GM06990 (cell line): Measurements from ENCODE around the gene AEBP1.

ENCODE experiments used
- DNase-seq: peaks from one replicate; pipeline ENCODE4 v3.0.0-alpha.2; 2011; ENCODE audit not compliant: insufficient read length; ENCODE audit errors: extremely low read depth
- H3K27me3 ChIP-seq: replicated peaks from 2 replicates; pipeline ENCODE4 v1.6.0; 2011; ENCODE audit warnings: low read length; ENCODE audit not compliant: control insufficient read depth, insufficient read depth
- H3K36me3 ChIP-seq: 2 replicates; pipeline ENCODE4 v1.5.1; 2011; ENCODE audit warnings: low read length; ENCODE audit not compliant: control insufficient read depth, insufficient read depth
- H3K4me3 ChIP-seq: replicated peaks from 2 replicates; pipeline ENCODE4 v1.5.1; 2011; ENCODE audit warnings: low read depth, mild to moderate bottlenecking, control low read depth, low read length
- TF ChIP-seq, protein P1 (sequence below): IDR thresholded peaks from 2 replicates; pipeline ENCODE4 v1.5.1; 2011; ENCODE audit warnings: low read length, control low read depth, mild to moderate bottlenecking, inconsistent platforms; ENCODE audit not compliant: insufficient read depth, poor library complexity, severe bottlenecking

The AEBP1 gene

DNA sequence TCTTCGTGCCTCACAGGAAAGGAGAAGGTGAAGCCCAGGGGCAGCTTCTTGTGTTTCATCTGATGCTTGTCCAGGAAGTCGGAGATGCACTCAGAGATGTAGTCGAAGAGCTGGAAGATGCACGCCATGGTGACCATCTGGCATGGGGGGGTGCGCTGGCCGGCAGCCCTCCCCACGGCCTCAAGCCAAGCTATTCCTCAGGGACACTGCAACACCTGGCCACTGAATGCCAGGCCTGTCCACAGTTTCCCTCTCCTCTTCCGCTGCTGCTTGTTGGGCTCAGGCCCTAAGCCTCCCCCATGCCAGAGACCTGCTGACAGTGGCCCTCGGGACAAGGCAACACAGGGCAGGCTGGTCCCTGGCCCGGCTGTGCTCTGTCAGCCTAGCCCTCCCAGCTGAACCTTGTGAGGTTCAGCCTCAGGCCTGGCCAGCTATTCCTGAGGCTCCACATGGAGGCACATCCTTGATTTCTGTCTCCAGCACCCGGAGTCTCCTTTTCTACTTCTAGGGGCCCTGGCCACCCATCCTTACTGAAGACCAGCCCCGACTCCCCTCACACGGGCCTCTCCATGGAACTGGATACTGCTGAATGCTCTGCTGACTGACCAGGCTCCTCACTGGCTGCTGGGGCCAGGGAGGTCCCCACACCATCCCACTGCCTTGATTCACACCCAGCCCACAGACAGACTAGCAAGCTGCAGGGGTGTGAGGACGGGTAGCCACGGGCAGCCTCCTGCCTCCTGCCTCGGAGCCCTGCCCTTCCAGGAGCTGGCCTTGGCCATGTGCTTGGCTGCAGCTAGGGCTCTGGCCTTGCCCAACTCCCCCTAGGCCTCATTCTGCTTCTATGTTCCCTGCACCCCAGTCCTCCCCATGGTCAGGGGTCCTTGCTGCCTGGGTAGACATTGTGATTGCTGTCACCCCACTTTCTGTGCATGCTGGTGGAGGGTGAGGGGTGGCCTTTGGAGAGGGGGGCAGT, 47.1 kb downstream of the AEBP1 start:
- no peaks in the 10 kb centered on the region for H3K36me3 ChIP-seq
- H3K27me3 ChIP-seq: no peaks in the 10 kb centered on the region
- DNase-seq: no peak
- no peak overlapping the region for H3K4me3 ChIP-seq
- TF ChIP-seq, protein P1, sequence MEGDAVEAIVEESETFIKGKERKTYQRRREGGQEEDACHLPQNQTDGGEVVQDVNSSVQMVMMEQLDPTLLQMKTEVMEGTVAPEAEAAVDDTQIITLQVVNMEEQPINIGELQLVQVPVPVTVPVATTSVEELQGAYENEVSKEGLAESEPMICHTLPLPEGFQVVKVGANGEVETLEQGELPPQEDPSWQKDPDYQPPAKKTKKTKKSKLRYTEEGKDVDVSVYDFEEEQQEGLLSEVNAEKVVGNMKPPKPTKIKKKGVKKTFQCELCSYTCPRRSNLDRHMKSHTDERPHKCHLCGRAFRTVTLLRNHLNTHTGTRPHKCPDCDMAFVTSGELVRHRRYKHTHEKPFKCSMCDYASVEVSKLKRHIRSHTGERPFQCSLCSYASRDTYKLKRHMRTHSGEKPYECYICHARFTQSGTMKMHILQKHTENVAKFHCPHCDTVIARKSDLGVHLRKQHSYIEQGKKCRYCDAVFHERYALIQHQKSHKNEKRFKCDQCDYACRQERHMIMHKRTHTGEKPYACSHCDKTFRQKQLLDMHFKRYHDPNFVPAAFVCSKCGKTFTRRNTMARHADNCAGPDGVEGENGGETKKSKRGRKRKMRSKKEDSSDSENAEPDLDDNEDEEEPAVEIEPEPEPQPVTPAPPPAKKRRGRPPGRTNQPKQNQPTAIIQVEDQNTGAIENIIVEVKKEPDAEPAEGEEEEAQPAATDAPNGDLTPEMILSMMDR: no peak

DNA sequence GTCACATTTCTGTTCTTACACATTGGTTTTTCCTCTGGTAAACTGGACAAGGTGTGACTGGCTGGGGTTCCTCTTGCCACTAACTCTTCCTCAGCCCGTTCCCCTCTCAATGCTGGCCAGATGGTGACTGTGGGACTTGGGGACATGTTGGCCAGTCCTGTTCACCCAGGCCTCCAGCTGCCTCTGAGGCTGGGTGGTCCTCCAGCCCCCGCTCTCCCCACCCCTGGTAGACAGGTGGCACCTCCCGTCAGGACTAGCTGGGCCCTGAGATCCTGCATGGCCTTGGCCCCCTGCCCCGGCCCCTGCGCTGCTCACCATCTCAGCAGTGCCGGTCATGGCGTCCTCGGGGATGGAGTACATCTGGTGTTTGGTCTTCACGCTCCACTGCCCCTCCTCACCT, 47.8 kb downstream of the AEBP1 start:
- TF ChIP-seq, protein P1: no peak
- no peaks in the 10 kb centered on the region for H3K27me3 ChIP-seq
- no peaks in the 10 kb centered on the region for H3K36me3 ChIP-seq
- DNase-seq: no peak
- H3K4me3 ChIP-seq: no peak overlapping the region

DNA sequence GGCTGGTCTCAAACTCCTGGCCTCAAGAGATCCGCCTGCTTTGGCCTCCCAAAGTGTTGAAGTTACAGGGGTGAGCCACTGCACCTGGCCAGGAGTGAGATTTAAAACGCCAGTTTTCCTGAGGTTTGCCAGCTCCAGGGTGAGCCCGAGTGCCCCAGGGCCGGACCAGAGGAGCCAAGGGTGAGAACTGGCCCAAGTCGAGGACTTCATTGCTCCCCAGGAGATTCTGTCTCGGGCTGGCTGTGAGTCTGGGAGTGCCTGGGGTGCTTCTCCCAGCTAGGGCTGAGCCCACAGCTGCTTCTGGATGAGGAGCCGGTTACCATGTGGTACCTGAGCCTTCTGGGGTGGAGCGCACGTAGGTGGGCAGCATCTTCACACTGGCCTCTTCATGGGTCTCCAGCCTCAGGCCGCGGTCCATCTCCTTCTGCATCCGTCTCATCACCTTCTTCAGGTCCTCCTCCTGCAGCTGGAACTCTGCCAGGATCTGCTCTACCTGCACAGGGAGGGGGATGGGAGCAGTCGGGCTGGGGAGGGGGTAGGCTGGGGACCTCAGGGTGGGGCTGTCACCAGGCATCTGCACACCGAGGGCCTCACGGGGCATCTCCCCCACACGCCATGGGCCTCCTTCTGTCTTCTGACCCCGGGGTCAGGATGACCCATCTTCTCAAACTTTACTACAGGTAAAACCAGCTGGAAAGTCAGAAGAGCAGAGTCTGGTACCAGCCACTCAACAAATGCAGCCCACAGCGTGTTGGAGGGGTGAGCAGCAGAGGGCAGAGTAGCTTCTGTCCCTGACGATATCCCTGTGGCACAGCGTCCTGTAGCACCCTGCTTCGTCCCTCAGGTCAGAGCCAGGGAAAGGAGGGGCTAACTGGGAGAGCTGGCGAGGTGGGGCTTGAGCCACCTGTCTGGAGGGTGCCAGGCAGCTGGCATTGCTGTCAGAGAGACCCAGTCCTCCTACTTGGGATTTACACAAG, 49.1 kb downstream of the AEBP1 start:
- Histone ChIP-seq H3K4me3 (no peak overlapping the region), H3K27me3 (no peaks in the 10 kb centered on the region), H3K36me3 (no peaks in the 10 kb centered on the region)
- DNase-seq: no peak
- TF ChIP-seq, protein P1: no peak

DNA sequence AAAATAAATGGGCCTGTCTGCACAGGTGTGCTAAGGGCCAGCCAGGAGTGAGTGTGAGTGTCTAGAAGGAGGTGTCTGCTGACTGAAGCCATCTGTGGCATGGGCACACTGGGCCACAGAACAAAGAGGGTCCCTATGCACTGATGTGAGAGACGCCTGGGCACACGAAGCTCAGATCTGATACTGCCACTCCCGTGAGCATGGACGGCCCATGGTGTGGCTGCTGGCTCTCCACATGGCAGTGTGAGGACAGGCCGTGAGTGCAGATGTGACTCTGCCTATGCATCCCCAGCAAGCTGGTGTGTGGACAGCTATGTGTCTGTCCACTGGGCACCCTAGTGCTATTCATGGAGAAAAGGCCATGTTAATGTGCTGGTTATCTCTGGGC, 49.8 kb downstream of the AEBP1 start:
- Histone ChIP-seq H3K4me3 (no peak overlapping the region), H3K27me3 (no peaks in the 10 kb centered on the region), H3K36me3 (no peaks in the 10 kb centered on the region)
- TF ChIP-seq, protein P1: no peak
- DNase-seq: no peak

DNA sequence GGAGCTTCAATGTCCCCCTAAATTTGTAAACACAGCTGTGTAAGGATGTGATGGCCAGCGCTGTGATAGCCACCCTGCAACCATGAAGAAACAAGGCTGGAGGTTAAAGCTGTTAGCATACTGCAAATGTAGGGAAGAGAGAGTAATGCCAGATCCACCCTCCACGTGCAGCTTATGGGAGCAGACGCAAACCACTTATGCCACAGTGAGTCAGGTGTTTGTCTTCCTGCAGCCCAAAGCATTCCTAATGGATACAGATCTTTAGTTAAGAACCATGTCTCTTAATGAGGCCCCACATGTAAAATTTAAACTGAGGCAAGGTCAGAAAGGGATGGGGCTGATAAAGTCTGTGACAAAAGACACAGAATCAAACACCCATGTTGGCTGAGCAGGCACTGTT, 50.6 kb downstream of the AEBP1 start:
- DNase-seq: no peak
- TF ChIP-seq, protein P1: no peak
- no peaks in the 10 kb centered on the region for H3K27me3 ChIP-seq
- H3K4me3 ChIP-seq: no peak overlapping the region
- H3K36me3 ChIP-seq: no peaks in the 10 kb centered on the region
